SK-N-SH (cell line): ENCODE measurements around the gene PAPLN. TPM values are rescaled to one million over a fixed set of nuclear protein-coding genes. Genes with fewer than 3 reads are reported as not detected.

ENCODE experiments used
- CTCF ChIA-PET: fragments of 300-600, 350-600 bp; formaldehyde crosslinking; extraction: SDS; loops from one replicate; lab custom pipeline; 2021; lab: Yijun Ruan, JAX
- POLR2A ChIA-PET: fragments of 350-600 bp; sonication (Branson Sonifier 250); formaldehyde crosslinking; extraction: SDS; loops from one replicate; lab custom pipeline; 2020; ENCODE audit warnings: antibody characterized with exemption, inconsistent platforms; lab: Yijun Ruan, JAX
- DNase-seq: peaks from one replicate; pipeline ENCODE4 v3.0.0; 2012
- H2AFZ ChIP-seq: fragments of 200-600 bp; sonication (generic); 2 replicates; pipeline ENCODE4 v1.8.1; 2016; ENCODE audit warnings: antibody characterized with exemption, mild to moderate bottlenecking, low read depth
- H3F3A ChIP-seq: fragments of 200-600 bp; sonication (generic); replicated peaks from 2 replicates; pipeline ENCODE3; 2016; ENCODE audit warnings: antibody characterized with exemption, mild to moderate bottlenecking; ENCODE audit not compliant: insufficient read depth
- H3K27ac ChIP-seq, 2 experiments: fragments of 200-500 bp in 1 of 2; fragments of 200-600 bp in 1 of 2; sonication (Bioruptor generic) in 1 of 2; sonication (generic), shearing (Covaris generic) in 1 of 2; 2 replicates each; pipeline versions ENCODE4 v1.5.1 to v1.6.1; 2014 to 2016; ENCODE audit warnings: low read depth in 2 of 2, inconsistent platforms in 1 of 2, low read length in 1 of 2, mild to moderate bottlenecking in 1 of 2, mixed read lengths in 1 of 2
- H3K27me3 ChIP-seq: fragments of 200-600 bp; sonication (generic), shearing (Covaris generic); 2 replicates; pipeline ENCODE4 v1.6.1; 2016; ENCODE audit warnings: mixed run types; ENCODE audit not compliant: insufficient read depth
- H3K36me3 ChIP-seq, 2 experiments: fragments of 200-500 bp in 1 of 2; fragments of 200-600 bp in 1 of 2; sonication (Bioruptor generic) in 1 of 2; sonication (generic) in 1 of 2; replicated peaks in 1 of 2; 2 replicates each; pipeline versions ENCODE3 to v1.5.1; 2014 to 2016; ENCODE audit warnings: low read length in 1 of 2, mild to moderate bottlenecking in 1 of 2; ENCODE audit not compliant: insufficient read depth in 2 of 2, control insufficient read depth in 1 of 2
- H3K4me1 ChIP-seq, 2 experiments: fragments of 200-500 bp in 1 of 2; fragments of 200-600 bp in 1 of 2; sonication (Bioruptor generic) in 1 of 2; sonication (generic), shearing (Covaris generic) in 1 of 2; 2 replicates each; pipeline versions ENCODE4 v1.5.1 to v1.6.1; 2014 to 2016; ENCODE audit warnings: low read depth in 1 of 2, low read length in 1 of 2, mixed run types in 1 of 2; ENCODE audit not compliant: insufficient read depth in 2 of 2, control insufficient read depth in 1 of 2
- H3K4me2 ChIP-seq: fragments of 200-600 bp; sonication (generic), shearing (Covaris generic); 2 replicates; pipeline ENCODE4 v1.6.1; 2017; ENCODE audit warnings: mixed run types
- H3K4me3 ChIP-seq, 2 experiments: fragments of 200-500 bp in 1 of 2; fragments of 200-600 bp in 1 of 2; sonication (Bioruptor generic) in 1 of 2; sonication (generic), shearing (Covaris generic) in 1 of 2; 2 replicates each; pipeline versions ENCODE4 v1.5.1 to v1.8.1; 2014 to 2016; ENCODE audit warnings: low read depth in 2 of 2, inconsistent platforms in 1 of 2, low read length in 1 of 2, mild to moderate bottlenecking in 1 of 2, mixed read lengths in 1 of 2, moderate library complexity in 1 of 2
- H3K79me2 ChIP-seq: fragments of 200-600 bp; sonication (generic); 2 replicates; pipeline ENCODE4 v1.8.1; 2017; ENCODE audit warnings: mild to moderate bottlenecking; ENCODE audit not compliant: insufficient read depth
- H3K9ac ChIP-seq: fragments of 200-600 bp; sonication (generic); 2 replicates; pipeline ENCODE4 v1.6.1; 2017; ENCODE audit warnings: mixed run types
- H3K9me2 ChIP-seq: fragments of 200-600 bp; sonication (generic); 2 replicates; pipeline ENCODE4 v1.6.1; 2017; ENCODE audit warnings: mixed run types
- H3K9me3 ChIP-seq: fragments of 200-600 bp; sonication (generic); 2 replicates; pipeline ENCODE4 v1.6.1; 2017; ENCODE audit warnings: mixed run types, mild to moderate bottlenecking, moderate library complexity
- H4K20me1 ChIP-seq: fragments of 200-600 bp; sonication (generic); 2 replicates; pipeline ENCODE4 v1.6.1; 2017; ENCODE audit warnings: mild to moderate bottlenecking, mixed run types; ENCODE audit not compliant: insufficient read depth
- FOXJ3 ChIP-seq: sonication (generic); formaldehyde crosslinking; IDR thresholded peaks from 2 replicates; pipeline ENCODE4 v1.5.1; 2020; ENCODE audit warnings: mild to moderate bottlenecking, missing genetic modification reagents
- GATA2 ChIP-seq: sonication (generic); formaldehyde crosslinking; IDR thresholded peaks from 2 replicates; pipeline ENCODE4 v1.5.0; 2020; ENCODE audit warnings: mild to moderate bottlenecking, missing genetic modification reagents
- IRF3 ChIP-seq: fragments of 150-350 bp; IDR thresholded peaks from 2 replicates; pipeline ENCODE4 v1.6.1; 2016; ENCODE audit warnings: mild to moderate bottlenecking, low read depth, low read length
- JUND ChIP-seq: IDR thresholded peaks from 2 replicates; pipeline ENCODE4 v1.4.0; 2012
- MEF2A ChIP-seq: IDR thresholded peaks from 2 replicates; pipeline ENCODE4 v1.4.0; 2012; ENCODE audit warnings: low read depth, borderline replicate concordance
- MXI1 ChIP-seq: IDR thresholded peaks from 2 replicates; pipeline ENCODE4 v1.6.1; 2012; ENCODE audit warnings: mild to moderate bottlenecking, low read depth, low read length, improper control_type of control experiment
- NRF1 ChIP-seq: IDR thresholded peaks from 2 replicates; pipeline ENCODE4 v1.6.1; 2012; ENCODE audit warnings: low read depth, mild to moderate bottlenecking, low read length
- RFX5 ChIP-seq: IDR thresholded peaks from 2 replicates; pipeline ENCODE4 v1.6.1; 2012; ENCODE audit warnings: mild to moderate bottlenecking, improper control_type of control experiment, low read length
- RXRA ChIP-seq: IDR thresholded peaks from 2 replicates; pipeline ENCODE4 v1.4.0; 2012; ENCODE audit warnings: low read depth, mild to moderate bottlenecking, borderline replicate concordance
- SMC3 ChIP-seq: IDR thresholded peaks from 2 replicates; pipeline ENCODE4 v1.6.1; 2012; ENCODE audit warnings: low read depth, low read length, improper control_type of control experiment
- YY1 ChIP-seq: IDR thresholded peaks from 2 replicates; pipeline ENCODE4 v1.4.0; 2012; ENCODE audit warnings: low read depth, mild to moderate bottlenecking
- WGBS: methylation state at CpG from one replicate; pipeline ENCODE4 v1.1.6; 2017; ENCODE audit warnings: low lambda C conversion rate; 5-methylcytosine and 5-hydroxymethylcytosine counted together
- polyA plus RNA-seq, 3 experiments: library from polyadenylated mRNA; depleted of rRNA; stranded (reverse); fragments of >200 nt; gene quantifications; 2 replicates each; pipeline ENCODE4 v1.2.3, GENCODE V29; 2012
- TF ChIP-seq, protein P1 (sequence below): fragments of 150-350 bp; IDR thresholded peaks from 2 replicates; pipeline ENCODE4 v1.6.1; 2017; ENCODE audit warnings: antibody characterized with exemption, low read length, low read depth, borderline replicate concordance
- TF ChIP-seq, protein P2 (sequence below): fragments of 200-600 bp; sonication (generic); IDR thresholded peaks from 2 replicates; pipeline ENCODE4 v1.6.1; 2017; ENCODE audit warnings: antibody characterized with exemption, mild to moderate bottlenecking, moderate library complexity
- TF ChIP-seq, protein P3 (sequence below): IDR thresholded peaks from 2 replicates; pipeline ENCODE4 v1.6.1; 2012; ENCODE audit warnings: mild to moderate bottlenecking, low read depth, low read length, moderate library complexity
- TF ChIP-seq, protein P4 (sequence below): IDR thresholded peaks from 2 replicates; pipeline ENCODE4 v1.4.0; 2012; ENCODE audit warnings: low read depth, borderline replicate concordance

The PAPLN gene
- polyA plus RNA-seq, 1 of the 3 experiments (the other 2 are of a cell fraction), result 0.13 TPM

- ChIA-PET CTCF (interaction anchor here (0.9 kb wide), 2 partner anchors 32 to 177 kb away, joined by 3 read pairs; partner anchors contain the start of gene RBM25), POLR2A (interaction anchor here (0.5 kb wide), 1 partner anchor 221 kb away, joined by 4 read pairs; no protein-coding TSS in a partner anchor)
- no peak overlapping the region for H3K27ac ChIP-seq
- H3K36me3 ChIP-seq, result no peaks in the 10 kb centered on the region
- no peaks in the 10 kb centered on the region for H3K79me2 ChIP-seq
- H3K27me3 ChIP-seq, result peaks cover 41% of the 10 kb centered on the region
- no peaks in the 10 kb centered on the region for H4K20me1 ChIP-seq
- H3F3A ChIP-seq, result peaks cover 3% of the 10 kb centered on the region
- H3K4me1 ChIP-seq, result peaks cover 8 to 16% of the 10 kb centered on the region in 2 experiments; a peak in 3 of 4 replicates
- H3K9me3 ChIP-seq, result no peaks in the 10 kb centered on the region
- no peak overlapping the region for H3K4me2 ChIP-seq
- 83% methylated on average over 5 of the region's 6 CpGs for WGBS
- DNase-seq, result no peak
- no peak overlapping the region for H3K9ac ChIP-seq
- no peaks in the 10 kb centered on the region for H3K9me2 ChIP-seq
- TF ChIP-seq NRF1 (no peak), YY1 (no peak), MXI1 (no peak), RXRA (no peak), FOXJ3 (CRISPR knock-in tag) (no peak), RFX5 (no peak), GATA2 (CRISPR knock-in tag) (no peak), MEF2A (no peak), IRF3 (no peak), SMC3 (no peak), JUND (no peak)
- TF ChIP-seq, protein P1, sequence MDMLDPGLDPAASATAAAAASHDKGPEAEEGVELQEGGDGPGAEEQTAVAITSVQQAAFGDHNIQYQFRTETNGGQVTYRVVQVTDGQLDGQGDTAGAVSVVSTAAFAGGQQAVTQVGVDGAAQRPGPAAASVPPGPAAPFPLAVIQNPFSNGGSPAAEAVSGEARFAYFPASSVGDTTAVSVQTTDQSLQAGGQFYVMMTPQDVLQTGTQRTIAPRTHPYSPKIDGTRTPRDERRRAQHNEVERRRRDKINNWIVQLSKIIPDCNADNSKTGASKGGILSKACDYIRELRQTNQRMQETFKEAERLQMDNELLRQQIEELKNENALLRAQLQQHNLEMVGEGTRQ, result no peak
- TF ChIP-seq, protein P2, sequence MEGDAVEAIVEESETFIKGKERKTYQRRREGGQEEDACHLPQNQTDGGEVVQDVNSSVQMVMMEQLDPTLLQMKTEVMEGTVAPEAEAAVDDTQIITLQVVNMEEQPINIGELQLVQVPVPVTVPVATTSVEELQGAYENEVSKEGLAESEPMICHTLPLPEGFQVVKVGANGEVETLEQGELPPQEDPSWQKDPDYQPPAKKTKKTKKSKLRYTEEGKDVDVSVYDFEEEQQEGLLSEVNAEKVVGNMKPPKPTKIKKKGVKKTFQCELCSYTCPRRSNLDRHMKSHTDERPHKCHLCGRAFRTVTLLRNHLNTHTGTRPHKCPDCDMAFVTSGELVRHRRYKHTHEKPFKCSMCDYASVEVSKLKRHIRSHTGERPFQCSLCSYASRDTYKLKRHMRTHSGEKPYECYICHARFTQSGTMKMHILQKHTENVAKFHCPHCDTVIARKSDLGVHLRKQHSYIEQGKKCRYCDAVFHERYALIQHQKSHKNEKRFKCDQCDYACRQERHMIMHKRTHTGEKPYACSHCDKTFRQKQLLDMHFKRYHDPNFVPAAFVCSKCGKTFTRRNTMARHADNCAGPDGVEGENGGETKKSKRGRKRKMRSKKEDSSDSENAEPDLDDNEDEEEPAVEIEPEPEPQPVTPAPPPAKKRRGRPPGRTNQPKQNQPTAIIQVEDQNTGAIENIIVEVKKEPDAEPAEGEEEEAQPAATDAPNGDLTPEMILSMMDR, result no peak
- TF ChIP-seq, protein P3, sequence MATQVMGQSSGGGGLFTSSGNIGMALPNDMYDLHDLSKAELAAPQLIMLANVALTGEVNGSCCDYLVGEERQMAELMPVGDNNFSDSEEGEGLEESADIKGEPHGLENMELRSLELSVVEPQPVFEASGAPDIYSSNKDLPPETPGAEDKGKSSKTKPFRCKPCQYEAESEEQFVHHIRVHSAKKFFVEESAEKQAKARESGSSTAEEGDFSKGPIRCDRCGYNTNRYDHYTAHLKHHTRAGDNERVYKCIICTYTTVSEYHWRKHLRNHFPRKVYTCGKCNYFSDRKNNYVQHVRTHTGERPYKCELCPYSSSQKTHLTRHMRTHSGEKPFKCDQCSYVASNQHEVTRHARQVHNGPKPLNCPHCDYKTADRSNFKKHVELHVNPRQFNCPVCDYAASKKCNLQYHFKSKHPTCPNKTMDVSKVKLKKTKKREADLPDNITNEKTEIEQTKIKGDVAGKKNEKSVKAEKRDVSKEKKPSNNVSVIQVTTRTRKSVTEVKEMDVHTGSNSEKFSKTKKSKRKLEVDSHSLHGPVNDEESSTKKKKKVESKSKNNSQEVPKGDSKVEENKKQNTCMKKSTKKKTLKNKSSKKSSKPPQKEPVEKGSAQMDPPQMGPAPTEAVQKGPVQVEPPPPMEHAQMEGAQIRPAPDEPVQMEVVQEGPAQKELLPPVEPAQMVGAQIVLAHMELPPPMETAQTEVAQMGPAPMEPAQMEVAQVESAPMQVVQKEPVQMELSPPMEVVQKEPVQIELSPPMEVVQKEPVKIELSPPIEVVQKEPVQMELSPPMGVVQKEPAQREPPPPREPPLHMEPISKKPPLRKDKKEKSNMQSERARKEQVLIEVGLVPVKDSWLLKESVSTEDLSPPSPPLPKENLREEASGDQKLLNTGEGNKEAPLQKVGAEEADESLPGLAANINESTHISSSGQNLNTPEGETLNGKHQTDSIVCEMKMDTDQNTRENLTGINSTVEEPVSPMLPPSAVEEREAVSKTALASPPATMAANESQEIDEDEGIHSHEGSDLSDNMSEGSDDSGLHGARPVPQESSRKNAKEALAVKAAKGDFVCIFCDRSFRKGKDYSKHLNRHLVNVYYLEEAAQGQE, result no peak
- TF ChIP-seq, protein P4, sequence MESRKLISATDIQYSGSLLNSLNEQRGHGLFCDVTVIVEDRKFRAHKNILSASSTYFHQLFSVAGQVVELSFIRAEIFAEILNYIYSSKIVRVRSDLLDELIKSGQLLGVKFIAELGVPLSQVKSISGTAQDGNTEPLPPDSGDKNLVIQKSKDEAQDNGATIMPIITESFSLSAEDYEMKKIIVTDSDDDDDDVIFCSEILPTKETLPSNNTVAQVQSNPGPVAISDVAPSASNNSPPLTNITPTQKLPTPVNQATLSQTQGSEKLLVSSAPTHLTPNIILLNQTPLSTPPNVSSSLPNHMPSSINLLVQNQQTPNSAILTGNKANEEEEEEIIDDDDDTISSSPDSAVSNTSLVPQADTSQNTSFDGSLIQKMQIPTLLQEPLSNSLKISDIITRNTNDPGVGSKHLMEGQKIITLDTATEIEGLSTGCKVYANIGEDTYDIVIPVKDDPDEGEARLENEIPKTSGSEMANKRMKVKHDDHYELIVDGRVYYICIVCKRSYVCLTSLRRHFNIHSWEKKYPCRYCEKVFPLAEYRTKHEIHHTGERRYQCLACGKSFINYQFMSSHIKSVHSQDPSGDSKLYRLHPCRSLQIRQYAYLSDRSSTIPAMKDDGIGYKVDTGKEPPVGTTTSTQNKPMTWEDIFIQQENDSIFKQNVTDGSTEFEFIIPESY, result no peak
- no peak overlapping the region for H2AFZ ChIP-seq
- H3K4me3 ChIP-seq, result no peak overlapping the region
Observed at GRCh38 chr14:73235531-73236155, 1.7 kb upstream of the PAPLN start.
